IMR-90 (cell line): ENCODE data around the gene DMD. TPM values are rescaled to one million over a fixed set of nuclear protein-coding genes. Genes with fewer than 3 reads are reported as not detected.

Source experiments
- ATAC-seq: fragments of 200-7000 bp; cut with Tn5 transposase; 2 replicates; pipeline ENCODE4 v1.9.1; 2020; ENCODE audit warnings: low read depth, mild to moderate bottlenecking, moderate library complexity
- BruUV-seq: library from RNA; stranded (reverse); fragments of 400-500 nt; replicated peaks from 2 replicates; lab custom pipeline; 2021; lab: Mats Ljungman, UMichigan
- CTCF ChIA-PET: fragments of 300-600 bp; formaldehyde crosslinking; extraction: SDS; loops from one replicate; lab custom pipeline; 2021; ENCODE audit warnings: antibody characterized with exemption; lab: Yijun Ruan, JAX
- POLR2A ChIA-PET: fragments of 300-600 bp; sonication (Branson Sonifier 250); formaldehyde crosslinking; loops from one replicate; lab custom pipeline; 2022; ENCODE audit warnings: antibody characterized with exemption; ENCODE audit not compliant: unreplicated experiment; lab: Charles Lee
- DNase-seq: peaks from one replicate; pipeline ENCODE4 v3.0.0; 2013
- H2AFZ ChIP-seq: replicated peaks from 2 replicates; pipeline ENCODE3; 2013; ENCODE audit warnings: low read length, mild to moderate bottlenecking; ENCODE audit not compliant: poor library complexity
- H2AK5ac ChIP-seq: 2 replicates; pipeline ENCODE4 v1.6.1; 2013; ENCODE audit warnings: low read depth, low read length, inconsistent platforms
- H2AK9ac ChIP-seq: replicated peaks from 2 replicates; pipeline ENCODE3; 2013; ENCODE audit warnings: mild to moderate bottlenecking, low read depth, low read length, moderate library complexity; ENCODE audit not compliant: poor library complexity
- H2BK120ac ChIP-seq: 2 replicates; pipeline ENCODE4 v1.6.1; 2013; ENCODE audit warnings: low read depth, low read length, inconsistent platforms
- H2BK15ac ChIP-seq: 3 replicates; pipeline ENCODE4 v1.6.1; 2013; ENCODE audit warnings: low read depth, low read length, inconsistent platforms
- H2BK20ac ChIP-seq: 2 replicates; pipeline ENCODE4 v1.6.1; 2013; ENCODE audit warnings: low read depth, mild to moderate bottlenecking, inconsistent platforms, low read length, moderate library complexity
- H2BK5ac ChIP-seq: 2 replicates; pipeline ENCODE4 v1.6.1; 2013; ENCODE audit warnings: mild to moderate bottlenecking, low read depth, low read length, inconsistent platforms; ENCODE audit not compliant: poor library complexity, severe bottlenecking
- H3K14ac ChIP-seq: replicated peaks from 2 replicates; pipeline ENCODE4 v1.6.1; 2013; ENCODE audit warnings: low read depth, low read length, inconsistent platforms
- H3K18ac ChIP-seq: 2 replicates; pipeline ENCODE4 v1.6.1; 2013; ENCODE audit warnings: low read depth, low read length, control low read depth
- H3K23ac ChIP-seq: 2 replicates; pipeline ENCODE4 v1.6.1; 2013; ENCODE audit warnings: low read depth, low read length, inconsistent platforms
- H3K27ac ChIP-seq: 2 replicates; pipeline ENCODE4 v1.5.1; 2013; ENCODE audit warnings: mild to moderate bottlenecking, control low read depth, low read length; ENCODE audit not compliant: insufficient read depth
- H3K27me3 ChIP-seq: 2 replicates; pipeline ENCODE4 v1.6.1; 2013; ENCODE audit warnings: low read length; ENCODE audit not compliant: control insufficient read depth, insufficient read depth
- H3K36me3 ChIP-seq: 2 replicates; pipeline ENCODE4 v1.6.1; 2013; ENCODE audit warnings: low read length, mixed read lengths; ENCODE audit not compliant: control insufficient read depth, insufficient read depth
- H3K4ac ChIP-seq: 2 replicates; pipeline ENCODE4 v1.6.1; 2013; ENCODE audit warnings: low read depth, low read length, inconsistent platforms
- H3K4me1 ChIP-seq: 2 replicates; pipeline ENCODE4 v1.6.1; 2013; ENCODE audit warnings: low read length, mixed read lengths; ENCODE audit not compliant: control insufficient read depth, insufficient read depth
- H3K4me2 ChIP-seq: 2 replicates; pipeline ENCODE4 v1.6.1; 2013; ENCODE audit warnings: low read depth, mild to moderate bottlenecking, control low read depth, low read length, moderate library complexity
- H3K4me3 ChIP-seq: 2 replicates; pipeline ENCODE4 v1.5.1; 2013; ENCODE audit warnings: low read depth, mild to moderate bottlenecking, control low read depth, low read length, moderate library complexity; ENCODE audit not compliant: insufficient read depth
- H3K56ac ChIP-seq: 2 replicates; pipeline ENCODE4 v1.6.1; 2013; ENCODE audit warnings: low read length, inconsistent platforms; ENCODE audit not compliant: insufficient read depth; ENCODE audit errors: extremely low read depth
- H3K79me1 ChIP-seq, 2 experiments: 2 replicates each; pipeline ENCODE4 v1.6.1; 2013; ENCODE audit warnings: low read length in 2 of 2, inconsistent platforms in 1 of 2, low read depth in 1 of 2
- H3K9ac ChIP-seq: 2 replicates; pipeline ENCODE4 v1.6.1; 2013; ENCODE audit warnings: low read depth, low read length, control low read depth
- H3K9me1 ChIP-seq: 2 replicates; pipeline ENCODE4 v1.6.1; 2013; ENCODE audit warnings: low read length, inconsistent platforms; ENCODE audit not compliant: insufficient read depth
- H3K9me3 ChIP-seq: 2 replicates; pipeline ENCODE4 v1.6.1; 2013; ENCODE audit warnings: low read length; ENCODE audit not compliant: control insufficient read depth, insufficient read depth
- H4K20me1 ChIP-seq: 2 replicates; pipeline ENCODE4 v1.6.1; 2013; ENCODE audit warnings: low read length, inconsistent platforms; ENCODE audit not compliant: insufficient read depth
- H4K5ac ChIP-seq: 2 replicates; pipeline ENCODE4 v1.6.1; 2013; ENCODE audit warnings: mild to moderate bottlenecking, low read depth, low read length, control low read depth
- H4K8ac ChIP-seq, 2 experiments: 2 replicates each; pipeline ENCODE4 v1.6.1; 2013; ENCODE audit warnings: low read depth in 2 of 2, low read length in 2 of 2, control low read depth in 1 of 2, inconsistent platforms in 1 of 2
- H4K91ac ChIP-seq: 2 replicates; pipeline ENCODE4 v1.6.1; 2013; ENCODE audit warnings: low read depth, low read length, inconsistent platforms; ENCODE audit not compliant: insufficient read depth
- CHD1 ChIP-seq: IDR thresholded peaks from 2 replicates; pipeline ENCODE4 v1.6.1; 2012; ENCODE audit warnings: low read depth, low read length, improper control_type of control experiment
- CTCF ChIP-seq: conservative IDR thresholded peaks from 2 replicates; pipeline ENCODE4 v1.5.1; 2012; ENCODE audit warnings: mild to moderate bottlenecking, low read depth, low read length, improper control_type of control experiment
- ELK1 ChIP-seq: fragments of 150-350 bp; IDR thresholded peaks from 2 replicates; pipeline ENCODE4 v1.6.1; 2016; ENCODE audit warnings: low read depth, mild to moderate bottlenecking, low read length, moderate library complexity, borderline replicate concordance
- FOS ChIP-seq: fragments of 150-350 bp; IDR thresholded peaks from 2 replicates; pipeline ENCODE4 v1.6.1; 2016; ENCODE audit warnings: low read depth, low read length
- NFE2L2 ChIP-seq: fragments of 150-350 bp; IDR thresholded peaks from 2 replicates; pipeline ENCODE4 v1.6.1; 2016; ENCODE audit warnings: low read depth, mild to moderate bottlenecking, low read length
- POLR2A ChIP-seq: IDR thresholded peaks from 2 replicates; pipeline ENCODE4 v1.6.1; 2012; ENCODE audit warnings: mild to moderate bottlenecking, low read depth, low read length
- RAD21 ChIP-seq: IDR thresholded peaks from 2 replicates; pipeline ENCODE4 v1.6.1; 2012; ENCODE audit warnings: low read length, improper control_type of control experiment
- RCOR1 ChIP-seq: IDR thresholded peaks from 2 replicates; pipeline ENCODE4 v1.6.1; 2012; ENCODE audit warnings: mild to moderate bottlenecking, low read length, improper control_type of control experiment; ENCODE audit not compliant: insufficient replicate concordance
- RFX5 ChIP-seq: IDR thresholded peaks from 2 replicates; pipeline ENCODE4 v1.8.0; 2012; ENCODE audit warnings: low read depth, mild to moderate bottlenecking, low read length, moderate library complexity
- WGBS, 2 experiments: methylation state at CpG; one replicate each; pipeline versions ENCODE4 v1.1.5 to v1.1.7; 2013; ENCODE audit warnings: missing lambda C conversion rate in 2 of 2; ENCODE audit not compliant: insufficient read length in 1 of 2; ENCODE audit errors: extremely low coverage in 2 of 2; 5-methylcytosine and 5-hydroxymethylcytosine counted together
- dilution Hi-C: fragments of 300-500 bp; cut with HindIII; formaldehyde crosslinking; loops from one replicate; pipeline ENCODE4 v1.14.3; 2018; ENCODE audit warnings: low sequenced_read_pairs; ENCODE audit not compliant: unreplicated experiment
- in situ Hi-C: fragments of 300-500 bp; cut with MboI; formaldehyde crosslinking; loops from 3 replicates; pipeline ENCODE4 v1.14.3; 2019; ENCODE audit warnings: low sequenced_read_pairs, inconsistent platforms, mixed read lengths
- intact Hi-C: fragments of 100-400 bp; cut with micrococcal nuclease; formaldehyde crosslinking; loops from 2 replicates; pipeline ENCODE4 v1.10.0; 2022
- polyA plus RNA-seq, 3 experiments: library from polyadenylated mRNA; depleted of rRNA; stranded (reverse); fragments of >200 nt; gene quantifications; 2 replicates each; pipeline ENCODE4 v1.2.3, GENCODE V29; 2012; ENCODE audit warnings: low replicate concordance in 1 of 3
- total RNA-seq: library from RNA; depleted of rRNA; stranded (reverse); fragments of >200 nt; gene quantifications from 2 replicates; pipeline ENCODE4 v1.2.3, GENCODE V29; 2012
- TF ChIP-seq, protein P1 (sequence below): fragments of 150-350 bp; IDR thresholded peaks from 2 replicates; pipeline ENCODE4 v1.6.1; 2017; ENCODE audit warnings: mild to moderate bottlenecking, antibody characterized with exemption, low read length, low read depth

The DMD gene
- total and polyA plus RNA-seq, 2 of the 4 experiments (the other 2 are of a cell fraction) = 6.6 to 11.8 TPM

- H4K20me1 ChIP-seq = no peaks in the 10 kb centered on the region
- H3K4me1 ChIP-seq = no peaks in the 10 kb centered on the region
- no peak overlapping the region for H3K9ac ChIP-seq
- no peak overlapping the region for H2AK9ac ChIP-seq
- in situ Hi-C loops = no loop called here
- H3K27ac ChIP-seq = no peak overlapping the region
- BruUV-seq = no TSS peak
- H3K4me2 ChIP-seq = no peak overlapping the region
- CTCF ChIA-PET = no interaction called here
- no peak for TF ChIP-seq NFE2L2
- no peak for TF ChIP-seq FOS
- TF ChIP-seq RCOR1 = no peak
- TF ChIP-seq, protein P1, sequence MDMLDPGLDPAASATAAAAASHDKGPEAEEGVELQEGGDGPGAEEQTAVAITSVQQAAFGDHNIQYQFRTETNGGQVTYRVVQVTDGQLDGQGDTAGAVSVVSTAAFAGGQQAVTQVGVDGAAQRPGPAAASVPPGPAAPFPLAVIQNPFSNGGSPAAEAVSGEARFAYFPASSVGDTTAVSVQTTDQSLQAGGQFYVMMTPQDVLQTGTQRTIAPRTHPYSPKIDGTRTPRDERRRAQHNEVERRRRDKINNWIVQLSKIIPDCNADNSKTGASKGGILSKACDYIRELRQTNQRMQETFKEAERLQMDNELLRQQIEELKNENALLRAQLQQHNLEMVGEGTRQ = no peak
- TF ChIP-seq CHD1 = no peak
- no peak for TF ChIP-seq CTCF
- TF ChIP-seq RAD21 = no peak
- no peak for TF ChIP-seq RFX5
- TF ChIP-seq POLR2A = no peak
- TF ChIP-seq ELK1 = no peak
- H3K56ac ChIP-seq = no peak overlapping the region
- H3K18ac ChIP-seq = no peak overlapping the region
- no peak overlapping the region for H2BK15ac ChIP-seq
- H3K9me1 ChIP-seq = no peaks in the 10 kb centered on the region
- intact Hi-C loops = no loop called here
- no peak overlapping the region for H3K23ac ChIP-seq
- dilution Hi-C loops = no loop called here
- H4K5ac ChIP-seq = no peak overlapping the region
- no peak overlapping the region for H4K8ac ChIP-seq
- no peaks in the 10 kb centered on the region for H3K36me3 ChIP-seq
- WGBS, 2 experiments = no CpG with 5 or more reads among the region's 2 CpGs
- no peak overlapping the region for H2BK5ac ChIP-seq
- H2AFZ ChIP-seq = no peak overlapping the region
- H4K91ac ChIP-seq = no peak overlapping the region
- no peak for DNase-seq
- no peak overlapping the region for H3K4me3 ChIP-seq
- no peak overlapping the region for H2BK20ac ChIP-seq
- no peak overlapping the region for H2AK5ac ChIP-seq
- H3K14ac ChIP-seq = no peak overlapping the region
- no peaks in the 10 kb centered on the region for H3K79me1 ChIP-seq
- H3K27me3 ChIP-seq = no peaks in the 10 kb centered on the region
- ATAC-seq = no peak
- POLR2A ChIA-PET = no interaction called here
- H2BK120ac ChIP-seq = no peak overlapping the region
- H3K4ac ChIP-seq = no peak overlapping the region
- 0 out of 2 replicates have a peak, but pooled peaks cover 1% of the 10 kb centered on the region for H3K9me3 ChIP-seq
These were observed 1339.3 kb downstream of the DMD start for GRCh38 chrX:31872007-31872406.
